HG02678 (cell line): Measurements from ENCODE around the gene CALML5.

ENCODE experiments used
- ATAC-seq: cut with Tn5 transposase; IDR thresholded peaks from one replicate; pipeline ENCODE4 v1.9.1; 2021; ENCODE audit warnings: mild to moderate bottlenecking, moderate library complexity; ENCODE audit not compliant: unreplicated experiment

The CALML5 gene

GRCh38 chr10:5517546-5517945 is 18.2 kb upstream of the CALML5 start:
- ATAC-seq, result no peak

GRCh38 chr10:5515948-5516761 is 16.8 kb upstream of the CALML5 start:
- no peak for ATAC-seq

GRCh38 chr10:5514226-5514850 is 15.0 kb upstream of the CALML5 start:
- ATAC-seq, result no peak

- ATAC-seq, result no peak
These were observed 13.7 kb upstream of the CALML5 start for GRCh38 chr10:5512881-5513612.

GRCh38 chr10:5512331-5512730 is 13.0 kb upstream of the CALML5 start:
- ATAC-seq, result no peak

GRCh38 chr10:5511885-5512280 is 12.5 kb upstream of the CALML5 start:
- ATAC-seq, result no peak

- no peak for ATAC-seq
These were observed 12.0 kb upstream of the CALML5 start for GRCh38 chr10:5511231-5511884.

GRCh38 chr10:5510281-5511072 is 11.1 kb upstream of the CALML5 start:
- ATAC-seq, result no peak

GRCh38 chr10:5509691-5510090 is 10.3 kb upstream of the CALML5 start:
- ATAC-seq, result no peak

GRCh38 chr10:5509236-5509635 is 9.9 kb upstream of the CALML5 start:
- ATAC-seq, result no peak

- no peak for ATAC-seq
These were observed 9.4 kb upstream of the CALML5 start for GRCh38 chr10:5508786-5509185.

GRCh38 chr10:5508161-5508604 is 8.8 kb upstream of the CALML5 start:
- no peak for ATAC-seq

- ATAC-seq, result no peak
These were observed 8.3 kb upstream of the CALML5 start for GRCh38 chr10:5507649-5508131.

GRCh38 chr10:5506751-5507648 is 7.6 kb upstream of the CALML5 start:
- ATAC-seq, result no peak

GRCh38 chr10:5506246-5506645 is 6.9 kb upstream of the CALML5 start:
- ATAC-seq, result no peak

GRCh38 chr10:5504146-5505072 is 5.0 kb upstream of the CALML5 start:
- ATAC-seq, result no peak

- ATAC-seq, result no peak
These were observed 4.1 kb upstream of the CALML5 start for GRCh38 chr10:5503477-5503835.
